Lower leg skin (tissue), 3 donors: ENCODE data around the gene KNSTRN.

Experiments
- CTCF ChIP-seq, 3 donors: fragments of 450-650 bp; IDR thresholded peaks; one replicate each; pipeline ENCODE4 v1.5.1; 2016; ENCODE audit warnings: antibody characterized with exemption in 3 of 3, mild to moderate bottlenecking in 3 of 3, moderate library complexity in 2 of 3
- POLR2A ChIP-seq, 2 donors: fragments of 450-650 bp; IDR thresholded peaks; one replicate each; pipeline ENCODE4 v1.6.1; 2016 to 2017; ENCODE audit warnings: antibody characterized with exemption in 2 of 2, mild to moderate bottlenecking in 1 of 2, moderate library complexity in 1 of 2

DNA sequence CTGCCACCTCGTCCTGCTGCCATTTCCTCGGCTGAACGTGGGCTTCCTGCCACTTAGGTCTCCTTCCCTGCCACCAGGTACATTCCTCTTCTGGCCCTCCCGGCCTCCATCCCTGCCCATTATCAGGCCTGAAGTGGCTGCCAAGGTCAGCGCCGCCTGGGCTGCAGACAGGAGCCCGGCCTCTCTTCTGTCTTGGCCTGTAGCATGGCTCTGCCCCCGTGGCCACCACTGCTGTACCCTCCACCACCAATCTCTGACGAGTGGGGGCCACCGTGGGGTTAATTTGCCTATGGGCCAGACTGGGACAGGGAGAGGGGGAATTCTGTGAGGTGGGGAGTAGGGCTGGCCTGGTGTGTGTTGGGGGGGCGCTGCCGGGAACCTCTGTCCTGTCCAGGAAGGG lies 56.2 kb downstream of the KNSTRN start:
- TF ChIP-seq CTCF (IDR thresholded peaks at IDR 0.05) (no peak), POLR2A (IDR thresholded peaks at IDR 0.05) (no peak)
